ENCODE measurements around the gene ZDHHC18. TPM values are rescaled to one million over a fixed set of nuclear protein-coding genes. Genes with fewer than 3 reads are reported as not detected.

The ZDHHC18 gene
- total and polyA plus RNA-seq, 2 donors: 9.0 to 9.1 TPM

DNA sequence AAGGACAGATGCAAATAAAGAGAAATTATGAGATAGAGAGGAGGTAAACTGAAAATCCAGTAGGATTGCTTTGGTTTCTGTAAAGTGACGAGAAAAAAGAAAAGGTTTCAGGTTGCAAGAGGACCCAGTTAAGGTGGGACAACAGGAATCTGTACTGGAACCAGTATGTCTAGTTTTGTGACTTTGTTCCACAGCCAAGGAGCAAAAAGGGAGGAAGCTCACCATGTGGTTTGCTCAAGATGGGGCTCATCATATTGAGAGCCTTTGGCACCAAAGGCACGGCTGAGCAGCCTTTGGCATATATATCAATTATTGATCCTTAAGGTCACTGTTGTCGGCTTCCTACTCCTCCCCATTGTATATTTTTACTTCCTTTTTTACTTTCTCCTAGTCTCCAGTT is 1.8 kb upstream of the ZDHHC18 start:
- Histone ChIP-seq H3K9me3 (ENCODE audit: control insufficient read depth in 2 of 2, insufficient read depth in 1 of 2, low read length in 1 of 2) (no peaks in the 10 kb centered on the region), H3K27ac (ENCODE audit: low read depth in 1 of 2, low read length in 1 of 2) (no peak overlapping the region), H3K27me3 (ENCODE audit: control insufficient read depth in 2 of 2, insufficient read depth in 1 of 2, low read length in 1 of 2) (no peaks in the 10 kb centered on the region), H3K4me1 (ENCODE audit: control insufficient read depth in 2 of 2, insufficient read depth in 2 of 2, low read length in 2 of 2) (peaks cover 12 to 37% of the 10 kb centered on the region in 2 donors), H3K36me3 (ENCODE audit: control insufficient read depth in 2 of 2, insufficient read depth in 2 of 2, low read length in 1 of 2) (no peaks in the 10 kb centered on the region), H3K4me3 (ENCODE audit: low read length in 2 of 2) (no peak overlapping the region)
- DNase-seq (ENCODE audit: low read depth in 6 of 9, low spot score in 9 of 9): no peak
- 99% methylated on average over 3 of the region's 3 CpGs for WGBS

DNA sequence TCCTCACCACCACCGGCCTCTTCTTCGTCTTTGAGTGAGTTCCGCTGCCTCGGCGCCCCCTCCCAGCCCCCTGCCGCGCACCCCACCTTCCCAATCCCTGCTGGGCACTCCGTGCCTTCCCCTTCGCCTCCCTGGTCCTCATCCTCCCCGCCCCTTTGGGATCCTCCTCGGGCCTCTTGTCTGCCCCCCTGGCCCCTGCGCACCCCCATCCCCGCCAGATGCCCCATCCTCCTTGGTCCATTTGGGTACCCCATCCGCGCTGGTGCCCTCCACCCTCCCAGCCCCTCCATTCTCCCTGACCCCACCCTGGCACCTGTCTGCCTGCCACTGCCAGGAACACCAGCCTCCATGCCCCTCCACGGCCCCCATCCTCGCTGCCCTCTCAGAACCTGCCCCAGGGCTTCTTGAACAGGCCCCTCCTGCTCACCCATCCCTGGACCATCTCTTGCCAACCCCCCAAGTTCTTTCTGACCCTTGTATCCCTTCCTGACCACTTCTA is 667 bp downstream of the ZDHHC18 start:
- Histone ChIP-seq H3K9me3 (ENCODE audit: control insufficient read depth in 2 of 2, insufficient read depth in 1 of 2, low read length in 1 of 2) (no peaks in the 10 kb centered on the region), H3K27ac (ENCODE audit: low read depth in 1 of 2, low read length in 1 of 2) (peak overlapping the region; percentile 32 to 76), H3K4me3 (ENCODE audit: low read length in 2 of 2) (peak overlapping the region; percentile 62 to 84), H3K4me1 (ENCODE audit: control insufficient read depth in 2 of 2, insufficient read depth in 2 of 2, low read length in 2 of 2) (peaks cover 12 to 27% of the 10 kb centered on the region in 2 donors), H3K36me3 (ENCODE audit: control insufficient read depth in 2 of 2, insufficient read depth in 2 of 2, low read length in 1 of 2) (peaks cover 0 to 5% of the 10 kb centered on the region in 2 donors), H3K27me3 (ENCODE audit: control insufficient read depth in 2 of 2, insufficient read depth in 1 of 2, low read length in 1 of 2) (no peaks in the 10 kb centered on the region)
- WGBS: 6% methylated on average over 17 of the region's 17 CpGs
- no peak for DNase-seq (ENCODE audit: low read depth in 6 of 9, low spot score in 9 of 9)

DNA sequence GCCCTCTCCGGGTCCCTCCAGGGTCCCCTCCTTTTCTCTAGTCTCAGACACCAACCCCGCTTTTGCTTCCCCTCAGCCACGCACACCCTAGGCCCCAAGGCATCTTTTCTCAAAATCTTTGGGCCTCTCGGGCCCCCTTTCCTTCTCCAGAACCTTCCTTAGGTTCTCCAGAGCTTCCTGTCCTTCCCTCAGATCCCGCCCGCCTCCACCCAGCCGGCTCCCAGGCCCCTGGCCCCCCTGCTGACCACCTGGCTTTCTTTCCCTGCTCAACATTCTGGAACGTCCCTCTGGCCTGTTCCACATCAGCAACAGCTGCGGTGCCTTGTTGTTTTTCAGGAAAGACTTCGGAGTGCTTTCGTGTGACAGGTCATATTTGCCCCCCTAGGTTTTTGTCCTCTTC is 1.2 kb downstream of the ZDHHC18 start:
- no peak for DNase-seq (ENCODE audit: low read depth in 6 of 9, low spot score in 9 of 9)
- Histone ChIP-seq H3K27ac (ENCODE audit: low read depth in 1 of 2, low read length in 1 of 2) (peak overlapping the region in 1 of 2 donors; percentile 32), H3K36me3 (ENCODE audit: control insufficient read depth in 2 of 2, insufficient read depth in 2 of 2, low read length in 1 of 2) (peaks cover 0 to 9% of the 10 kb centered on the region in 2 donors), H3K9me3 (ENCODE audit: control insufficient read depth in 2 of 2, insufficient read depth in 1 of 2, low read length in 1 of 2) (no peaks in the 10 kb centered on the region), H3K27me3 (ENCODE audit: control insufficient read depth in 2 of 2, insufficient read depth in 1 of 2, low read length in 1 of 2) (no peaks in the 10 kb centered on the region), H3K4me3 (ENCODE audit: low read length in 2 of 2) (peak overlapping the region; percentile 62 to 84), H3K4me1 (ENCODE audit: control insufficient read depth in 2 of 2, insufficient read depth in 2 of 2, low read length in 2 of 2) (peaks cover 12 to 27% of the 10 kb centered on the region in 2 donors)
- 77% methylated on average over 11 of the region's 11 CpGs for WGBS

DNA sequence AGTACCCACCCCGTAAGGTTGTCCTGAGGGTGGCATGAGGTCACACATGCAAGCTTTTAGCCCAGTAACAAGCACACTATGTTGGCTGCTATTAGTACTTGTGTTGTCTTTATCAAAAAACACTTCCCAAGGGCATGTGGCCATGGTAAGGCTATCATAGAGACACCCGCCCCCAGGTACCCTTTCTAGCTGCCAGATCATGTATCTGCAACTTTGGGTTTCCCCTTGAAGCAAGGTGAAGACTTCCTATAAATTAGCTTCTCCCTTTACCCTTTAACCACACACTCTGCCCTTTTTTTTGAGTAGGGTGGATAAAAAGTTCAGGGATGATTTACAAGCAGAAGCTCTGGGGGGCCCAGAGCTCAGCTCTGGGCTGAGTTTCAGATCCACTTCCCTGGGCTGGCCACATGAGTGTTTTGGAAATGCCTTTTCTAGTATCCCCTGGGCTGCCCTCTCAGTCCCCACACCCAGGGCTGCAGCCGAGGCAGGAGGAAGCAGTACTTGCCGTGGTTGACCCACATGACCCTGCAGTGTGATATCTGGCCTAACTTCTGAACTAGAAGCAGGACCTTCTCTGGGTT is 2.0 kb downstream of the ZDHHC18 start:
- H3K4me3 ChIP-seq (ENCODE audit: low read length in 2 of 2): no peak overlapping the region
- H3K27me3 ChIP-seq (ENCODE audit: control insufficient read depth in 2 of 2, insufficient read depth in 1 of 2, low read length in 1 of 2): no peaks in the 10 kb centered on the region
- H3K9me3 ChIP-seq (ENCODE audit: control insufficient read depth in 2 of 2, insufficient read depth in 1 of 2, low read length in 1 of 2): no peaks in the 10 kb centered on the region
- H3K36me3 ChIP-seq (ENCODE audit: control insufficient read depth in 2 of 2, insufficient read depth in 2 of 2, low read length in 1 of 2): peaks cover 0 to 16% of the 10 kb centered on the region in 2 donors
- H3K4me1 ChIP-seq (ENCODE audit: control insufficient read depth in 2 of 2, insufficient read depth in 2 of 2, low read length in 2 of 2): peaks cover 15 to 32% of the 10 kb centered on the region in 2 donors
- peak in 1 of 9 donors; percentile 23 for DNase-seq (ENCODE audit: low read depth in 6 of 9, low spot score in 9 of 9)
- WGBS: 77% methylated on average over 4 of the region's 4 CpGs
- H3K27ac ChIP-seq (ENCODE audit: low read depth in 1 of 2, low read length in 1 of 2): no peak overlapping the region

DNA sequence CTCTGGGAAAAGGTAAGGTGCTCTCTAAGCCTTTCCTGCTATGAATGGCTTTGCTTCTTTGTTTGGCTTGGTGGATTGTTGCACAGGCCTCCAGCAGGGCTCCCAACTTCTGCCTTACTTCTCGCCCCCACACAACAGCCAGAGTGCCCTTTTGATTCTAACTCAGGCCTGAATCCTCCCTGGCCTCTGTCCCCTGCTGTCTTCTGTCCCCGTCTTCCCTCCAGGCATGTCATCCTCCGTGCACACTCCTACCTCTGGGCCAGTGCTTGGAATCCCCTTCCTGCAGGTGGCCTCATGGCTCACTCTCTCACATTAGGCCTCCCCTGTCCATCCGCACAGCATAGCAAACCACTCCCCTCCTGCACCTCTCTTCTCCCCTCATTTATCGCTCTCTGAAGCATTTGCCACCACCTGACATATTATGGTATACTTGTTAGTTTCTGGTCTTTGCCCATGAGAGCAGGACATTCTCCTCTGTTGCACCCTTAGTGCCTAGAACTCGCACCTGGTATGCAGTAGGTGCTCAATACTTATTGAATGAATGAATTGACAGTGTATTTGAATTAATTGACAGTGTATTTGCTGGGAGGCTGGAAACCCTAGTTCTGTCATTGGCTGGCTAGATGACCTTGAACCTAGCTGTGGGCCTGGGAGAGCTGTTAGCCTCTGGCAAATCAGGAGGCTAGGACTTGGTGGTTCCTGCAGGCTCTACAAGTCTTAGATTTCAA is 2.9 kb downstream of the ZDHHC18 start:
- Histone ChIP-seq H3K27ac (ENCODE audit: low read depth in 1 of 2, low read length in 1 of 2) (no peak overlapping the region), H3K4me1 (ENCODE audit: control insufficient read depth in 2 of 2, insufficient read depth in 2 of 2, low read length in 2 of 2) (peaks cover 21 to 40% of the 10 kb centered on the region in 2 donors), H3K9me3 (ENCODE audit: control insufficient read depth in 2 of 2, insufficient read depth in 1 of 2, low read length in 1 of 2) (no peaks in the 10 kb centered on the region), H3K4me3 (ENCODE audit: low read length in 2 of 2) (no peak overlapping the region), H3K36me3 (ENCODE audit: control insufficient read depth in 2 of 2, insufficient read depth in 2 of 2, low read length in 1 of 2) (peaks cover 5 to 22% of the 10 kb centered on the region in 2 donors), H3K27me3 (ENCODE audit: control insufficient read depth in 2 of 2, insufficient read depth in 1 of 2, low read length in 1 of 2) (no peaks in the 10 kb centered on the region)
- WGBS: 96% methylated on average over 6 of the region's 6 CpGs
- DNase-seq (ENCODE audit: low read depth in 6 of 9, low spot score in 9 of 9): no peak

DNA sequence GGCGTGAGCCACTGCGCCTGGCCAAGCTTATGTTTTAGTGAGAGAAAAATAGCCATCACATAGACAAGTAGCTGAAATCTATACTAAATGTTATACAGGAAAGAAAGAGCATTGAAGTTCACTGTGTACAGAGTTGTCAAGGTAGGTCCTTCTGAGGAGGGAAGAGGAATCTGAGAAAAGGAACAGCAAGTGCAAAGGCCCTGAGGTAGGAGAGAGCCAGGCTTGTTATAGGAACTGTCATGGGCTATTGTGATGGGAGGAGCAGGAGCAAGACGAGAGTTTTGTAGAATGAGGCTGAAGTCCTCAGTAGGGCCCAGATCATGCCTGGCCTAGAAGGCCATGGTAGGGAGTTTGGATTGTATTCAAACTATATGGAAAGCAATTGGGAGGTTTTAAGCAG is 4.6 kb downstream of the ZDHHC18 start:
- no peaks in the 10 kb centered on the region for H3K27me3 ChIP-seq (ENCODE audit: control insufficient read depth in 2 of 2, insufficient read depth in 1 of 2, low read length in 1 of 2)
- no peak overlapping the region for H3K27ac ChIP-seq (ENCODE audit: low read depth in 1 of 2, low read length in 1 of 2)
- no peaks in the 10 kb centered on the region for H3K9me3 ChIP-seq (ENCODE audit: control insufficient read depth in 2 of 2, insufficient read depth in 1 of 2, low read length in 1 of 2)
- 98% methylated on average over 3 of the region's 3 CpGs for WGBS
- peaks cover 14 to 35% of the 10 kb centered on the region in 2 donors for H3K36me3 ChIP-seq (ENCODE audit: control insufficient read depth in 2 of 2, insufficient read depth in 2 of 2, low read length in 1 of 2)
- peaks cover 14 to 36% of the 10 kb centered on the region in 2 donors for H3K4me1 ChIP-seq (ENCODE audit: control insufficient read depth in 2 of 2, insufficient read depth in 2 of 2, low read length in 2 of 2)
- DNase-seq (ENCODE audit: low read depth in 6 of 9, low spot score in 9 of 9): no peak
- no peak overlapping the region for H3K4me3 ChIP-seq (ENCODE audit: low read length in 2 of 2)

DNA sequence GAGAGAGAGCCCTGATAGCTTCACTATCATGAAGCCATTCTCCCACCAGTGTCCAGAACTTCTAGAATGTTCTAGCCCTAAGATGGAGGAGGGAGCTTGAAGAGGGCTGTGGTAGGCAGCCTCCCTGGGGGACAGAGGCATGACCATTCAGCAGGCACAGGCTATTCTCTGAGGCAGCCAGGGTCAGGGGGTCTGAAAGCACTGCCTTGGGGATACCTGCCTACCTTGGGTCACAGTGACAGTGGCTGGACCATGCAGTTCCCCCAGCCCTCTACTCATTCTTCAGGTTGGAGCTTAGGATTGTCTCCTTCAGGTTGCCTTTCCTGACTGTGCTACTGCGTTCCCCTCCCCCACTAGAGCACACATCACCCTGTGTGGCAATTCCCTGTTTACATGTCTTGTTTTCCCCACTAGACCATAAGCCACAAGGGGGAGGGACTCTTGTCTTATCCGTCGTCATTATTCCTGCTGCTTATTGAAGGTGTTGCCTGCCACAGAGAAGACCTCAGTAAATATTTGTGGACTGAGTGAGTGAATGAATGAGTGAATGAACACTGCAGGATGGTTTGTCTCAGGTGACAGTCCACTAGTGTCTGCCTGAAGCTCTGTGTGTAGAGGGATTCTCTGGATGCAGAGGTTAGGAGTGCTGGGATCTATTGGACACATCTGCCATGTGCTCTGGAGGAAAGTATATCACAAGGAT is 5.2 kb downstream of the ZDHHC18 start:
- peaks cover 16 to 37% of the 10 kb centered on the region in 2 donors for H3K36me3 ChIP-seq (ENCODE audit: control insufficient read depth in 2 of 2, insufficient read depth in 2 of 2, low read length in 1 of 2)
- H3K27ac ChIP-seq (ENCODE audit: low read depth in 1 of 2, low read length in 1 of 2): no peak overlapping the region
- no peaks in the 10 kb centered on the region for H3K9me3 ChIP-seq (ENCODE audit: control insufficient read depth in 2 of 2, insufficient read depth in 1 of 2, low read length in 1 of 2)
- DNase-seq (ENCODE audit: low read depth in 6 of 9, low spot score in 9 of 9): no peak
- H3K27me3 ChIP-seq (ENCODE audit: control insufficient read depth in 2 of 2, insufficient read depth in 1 of 2, low read length in 1 of 2): no peaks in the 10 kb centered on the region
- 86% methylated on average over 3 of the region's 3 CpGs for WGBS
- H3K4me3 ChIP-seq (ENCODE audit: low read length in 2 of 2): no peak overlapping the region
- H3K4me1 ChIP-seq (ENCODE audit: control insufficient read depth in 2 of 2, insufficient read depth in 2 of 2, low read length in 2 of 2): peaks cover 13 to 33% of the 10 kb centered on the region in 2 donors

DNA sequence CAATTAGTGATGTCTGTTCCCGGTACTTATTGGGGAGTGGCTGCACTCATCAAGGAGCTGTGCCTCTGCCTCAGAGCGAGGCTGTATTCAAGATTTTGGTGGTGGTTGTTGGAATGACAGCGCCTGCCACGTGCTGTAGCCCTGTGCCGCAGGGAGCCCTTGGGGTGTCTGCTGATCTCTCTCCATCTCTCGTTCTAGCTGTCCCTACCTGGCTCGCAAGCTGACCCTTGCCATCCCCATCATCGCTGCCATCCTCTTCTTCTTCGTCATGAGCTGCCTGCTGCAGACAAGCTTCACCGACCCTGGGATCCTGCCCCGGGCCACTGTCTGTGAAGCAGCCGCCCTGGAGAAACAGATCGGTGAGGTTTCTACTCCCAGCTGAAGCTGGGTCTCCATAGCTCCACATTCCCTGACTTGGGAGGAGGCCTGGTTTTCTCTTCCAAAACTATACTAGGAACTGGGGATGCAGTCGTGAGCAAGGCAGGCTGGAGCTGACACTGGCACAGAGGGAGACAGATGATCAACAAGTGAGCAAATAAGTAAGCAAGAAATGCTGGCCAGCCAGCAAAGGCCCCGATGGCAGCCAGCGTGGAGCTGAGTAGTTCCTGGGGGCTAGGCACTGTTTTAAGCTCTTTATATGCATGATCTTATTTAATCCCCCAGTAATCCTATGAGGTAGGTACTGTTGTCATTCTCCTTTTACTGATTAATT is 5.9 kb downstream of the ZDHHC18 start:
- H3K9me3 ChIP-seq (ENCODE audit: control insufficient read depth in 2 of 2, insufficient read depth in 1 of 2, low read length in 1 of 2): no peaks in the 10 kb centered on the region
- H3K4me3 ChIP-seq (ENCODE audit: low read length in 2 of 2): no peak overlapping the region
- H3K27ac ChIP-seq (ENCODE audit: low read depth in 1 of 2, low read length in 1 of 2): peak overlapping the region in 1 of 2 donors; percentile 37
- no peak for DNase-seq (ENCODE audit: low read depth in 6 of 9, low spot score in 9 of 9)
- H3K4me1 ChIP-seq (ENCODE audit: control insufficient read depth in 2 of 2, insufficient read depth in 2 of 2, low read length in 2 of 2): peaks cover 13 to 31% of the 10 kb centered on the region in 2 donors
- peaks cover 16 to 37% of the 10 kb centered on the region in 2 donors for H3K36me3 ChIP-seq (ENCODE audit: control insufficient read depth in 2 of 2, insufficient read depth in 2 of 2, low read length in 1 of 2)
- H3K27me3 ChIP-seq (ENCODE audit: control insufficient read depth in 2 of 2, insufficient read depth in 1 of 2, low read length in 1 of 2): no peaks in the 10 kb centered on the region
- WGBS: 97% methylated on average over 16 of the region's 16 CpGs

All from thymus (tissue), 11 donors.